Stimulated activated CD8-positive, alpha-beta memory T cell treated with anti-CD3 and anti-CD28 coated beads, Interleukin-4, amount 100 ng/mL, for 1 hour (primary cell): Measurements from ENCODE around the gene LRRC7.

Experiments used
- DNase-seq, 2 donors: peaks; one replicate each; pipeline ENCODE4 v3.0.0-alpha.2; 2020; ENCODE audit warnings: low read depth in 2 of 2, low spot score in 1 of 2

Gene LRRC7

DNA sequence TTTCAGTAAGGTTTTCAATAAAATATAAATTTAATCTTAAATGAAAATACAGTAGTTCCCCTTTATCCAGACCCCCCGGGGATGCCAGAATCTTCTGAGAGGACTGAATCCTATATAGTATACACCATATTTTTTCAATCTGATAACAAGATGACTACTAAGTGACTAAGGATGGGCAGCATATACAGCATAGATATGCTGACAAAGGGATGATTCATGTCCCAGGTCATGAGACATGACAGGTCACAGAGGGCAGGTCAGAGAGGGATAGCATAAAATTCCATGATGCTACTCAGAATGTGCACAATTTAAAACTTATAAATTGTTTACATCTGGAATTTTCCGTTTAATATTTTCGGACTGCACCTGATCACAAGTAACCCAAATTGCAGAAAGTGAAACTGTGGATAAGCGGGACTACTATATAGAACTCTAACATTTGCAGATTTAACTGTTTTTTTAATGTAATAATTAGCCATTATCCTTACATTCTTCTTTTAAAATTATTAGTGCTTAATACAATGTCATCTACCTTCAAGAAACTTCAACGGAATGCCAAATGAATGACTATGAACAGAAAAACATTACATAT lies 588.9 kb downstream of the LRRC7 start:
- no peak for DNase-seq

DNA sequence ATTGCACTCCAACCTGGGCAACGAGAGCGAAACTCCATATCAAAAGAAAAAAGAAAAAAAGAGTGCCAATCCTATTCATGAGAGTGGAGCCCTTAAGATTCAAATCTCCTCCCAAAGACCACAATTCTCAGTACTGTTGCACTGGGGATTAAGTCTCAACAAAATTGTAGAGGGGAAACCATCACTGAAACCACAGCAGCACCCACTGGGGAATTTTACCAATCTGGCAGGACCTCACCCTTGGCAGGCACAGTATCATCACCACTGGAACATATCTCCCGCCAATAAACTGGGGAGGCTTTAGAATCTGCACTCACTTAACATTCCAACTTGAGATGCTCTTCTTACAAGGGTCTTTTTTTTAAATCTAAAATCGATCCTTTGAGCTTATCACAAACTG lies 596.6 kb downstream of the LRRC7 start:
- no peak for DNase-seq

DNA sequence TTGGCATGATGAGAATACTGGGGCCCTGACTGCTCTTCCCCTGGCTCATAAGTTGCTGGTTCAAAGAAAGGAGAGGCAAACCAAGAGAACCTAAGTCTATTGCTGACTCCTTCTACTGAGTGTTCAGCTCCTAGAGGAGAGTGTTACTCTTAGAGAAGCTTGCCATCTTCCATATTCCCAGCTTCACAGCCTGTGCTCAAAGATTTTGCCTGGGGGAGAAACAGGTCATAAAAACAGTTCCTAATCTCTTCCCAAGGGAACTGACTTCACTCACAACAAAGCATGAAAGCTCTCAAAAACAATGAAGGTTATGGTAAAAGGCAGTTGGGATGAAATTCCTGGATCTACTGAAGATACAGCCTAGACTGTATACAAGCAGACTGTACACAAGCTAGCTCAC lies 600.6 kb downstream of the LRRC7 start:
- DNase-seq: no peak

DNA sequence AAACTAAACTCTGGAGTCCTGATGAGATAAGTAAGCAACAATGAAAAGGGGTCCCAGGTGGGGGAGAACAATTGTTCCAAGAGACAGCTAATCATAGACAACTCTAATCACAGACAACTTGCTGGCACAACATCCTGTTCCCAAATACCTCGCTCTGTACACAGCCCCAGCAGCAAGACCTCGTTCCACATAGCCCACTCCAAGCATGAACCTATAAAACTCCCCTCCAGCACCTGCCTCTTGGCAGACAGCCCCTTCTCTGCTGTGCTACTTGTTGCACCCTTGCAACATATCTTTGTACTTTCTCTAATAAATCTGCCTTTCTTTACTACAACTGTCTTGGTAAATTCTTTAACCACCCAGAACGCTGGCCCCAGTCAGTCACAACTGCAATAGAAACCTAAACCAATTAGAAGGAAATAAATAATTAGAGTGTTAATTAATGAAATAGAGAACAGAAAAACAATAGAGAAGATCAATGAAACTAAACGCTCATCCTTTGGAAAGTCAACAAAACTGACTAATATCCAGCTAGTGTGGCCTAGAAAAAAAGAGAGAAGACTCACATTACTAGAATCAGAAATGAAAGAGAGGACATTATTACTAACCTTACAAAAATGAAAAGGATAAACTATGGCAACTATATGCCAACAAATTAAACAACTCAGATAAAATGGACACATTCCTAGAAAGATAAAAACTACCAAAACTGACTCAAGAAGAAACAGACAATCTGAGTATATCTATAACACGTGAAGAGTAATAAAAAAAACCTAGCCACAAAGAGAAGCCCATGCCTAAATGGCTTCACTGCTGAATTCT lies 601.5 kb downstream of the LRRC7 start:
- DNase-seq: no peak

DNA sequence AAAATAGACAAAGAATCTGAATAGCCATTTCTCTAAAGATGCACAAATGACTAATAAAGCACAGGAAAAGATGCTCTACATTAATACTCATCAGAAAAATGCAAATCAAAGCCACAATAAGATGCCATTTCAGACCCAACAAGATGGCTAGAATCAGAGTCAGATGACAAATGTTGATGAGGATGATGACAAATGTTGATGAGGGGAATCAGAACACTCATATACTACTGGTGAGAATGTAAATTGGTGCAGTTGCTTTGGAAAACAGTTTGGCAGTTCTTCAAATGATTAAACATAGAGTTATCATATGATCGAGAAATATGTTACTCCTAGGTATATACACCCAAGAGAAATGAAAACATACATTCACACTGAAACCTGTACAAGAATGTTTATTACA lies 603.8 kb downstream of the LRRC7 start:
- no peak for DNase-seq
